HG02763 (cell line): Measurements from ENCODE around the gene VAPB.

ENCODE experiments used
- ATAC-seq: cut with Tn5 transposase; IDR thresholded peaks from one replicate; pipeline ENCODE4 v1.9.1; 2021; ENCODE audit warnings: mild to moderate bottlenecking, moderate library complexity; ENCODE audit not compliant: unreplicated experiment

VAPB gene

DNA sequence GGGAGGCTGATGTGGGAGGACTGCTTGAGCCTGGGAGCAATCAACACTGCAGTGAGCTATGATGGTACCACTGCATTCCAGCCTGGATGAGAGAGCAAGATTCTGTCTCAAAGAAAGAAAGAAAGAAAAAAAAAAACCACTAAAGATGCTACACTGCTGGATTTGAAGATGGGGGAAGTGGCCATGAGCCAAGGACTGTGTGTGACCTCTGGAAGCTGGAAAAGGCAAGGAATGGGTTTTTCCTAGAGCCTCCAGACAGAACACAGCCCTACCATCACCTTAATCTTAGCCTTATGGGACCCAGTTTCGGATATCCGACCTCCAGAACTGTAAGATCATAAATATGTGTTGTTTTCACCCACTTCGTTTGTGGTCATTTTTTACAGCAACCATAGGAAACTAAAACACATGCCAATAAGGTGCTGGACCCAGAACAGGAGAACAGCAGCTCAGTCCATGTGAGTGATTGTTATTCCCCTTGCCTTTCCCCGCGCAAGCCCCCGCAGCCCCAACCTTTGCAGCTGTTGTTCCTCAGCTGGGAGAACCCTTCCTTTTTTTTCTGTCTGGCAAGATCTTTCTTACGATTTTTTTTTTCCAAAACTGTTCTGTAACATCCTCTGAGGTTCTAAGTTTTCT lies 11.1 kb upstream of the VAPB start:
- no peak for ATAC-seq

DNA sequence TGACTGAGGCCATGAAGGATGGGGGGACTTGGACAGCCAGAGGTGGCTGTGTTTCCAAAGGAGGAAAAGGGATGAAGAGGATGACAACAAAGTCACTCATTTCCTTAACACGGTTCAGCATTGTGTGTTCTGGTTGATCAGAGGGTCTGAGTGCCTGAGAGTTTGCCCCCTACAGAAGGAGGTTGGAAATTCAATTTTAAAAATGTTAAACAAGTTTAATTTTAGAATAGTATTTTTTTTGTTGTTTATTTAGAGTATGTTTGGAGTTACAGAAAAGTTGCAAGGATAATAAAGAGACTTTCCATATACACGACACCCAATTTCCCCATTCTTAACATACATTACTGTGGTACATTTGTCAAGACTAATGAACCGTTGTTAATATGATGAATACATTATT lies 10.3 kb upstream of the VAPB start:
- no peak for ATAC-seq

DNA sequence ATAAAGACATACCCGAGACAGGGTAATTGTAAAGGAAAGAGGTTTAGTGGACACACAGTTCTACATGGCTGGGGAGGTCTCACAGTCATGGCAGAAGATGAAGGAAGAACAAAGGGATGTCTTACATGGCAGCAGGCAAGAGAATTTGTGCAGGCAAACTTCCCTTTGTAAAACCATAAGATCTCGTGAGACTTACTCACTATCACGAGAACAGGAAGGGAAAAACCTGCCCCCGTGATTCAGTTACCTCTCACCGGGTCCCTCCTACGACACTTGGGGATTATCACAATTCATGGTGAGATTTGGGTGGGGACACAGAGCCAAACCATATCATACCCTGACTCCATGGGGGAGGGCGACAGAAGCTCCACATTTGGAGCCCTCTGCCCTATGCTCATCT lies 7.4 kb upstream of the VAPB start:
- no peak for ATAC-seq

DNA sequence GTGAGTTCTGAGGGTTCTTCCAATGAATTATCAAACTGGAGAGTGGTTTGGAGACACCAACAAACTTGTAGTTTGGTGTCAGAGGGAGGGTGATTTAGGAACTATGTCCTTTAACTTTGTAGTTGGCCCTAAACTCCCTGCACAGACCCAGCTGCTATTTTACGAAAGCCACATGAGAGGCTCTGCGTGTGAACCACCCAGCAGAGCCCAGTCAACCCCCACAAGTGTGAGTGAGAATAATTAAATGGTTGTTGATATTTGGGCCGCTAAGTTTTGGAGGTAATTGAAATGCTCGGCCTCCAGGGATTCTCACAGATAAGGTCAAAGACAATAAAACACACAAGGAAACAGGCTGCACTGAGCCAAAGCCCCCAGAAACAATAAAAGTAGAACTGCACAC lies 6.9 kb upstream of the VAPB start:
- ATAC-seq, result no peak

DNA sequence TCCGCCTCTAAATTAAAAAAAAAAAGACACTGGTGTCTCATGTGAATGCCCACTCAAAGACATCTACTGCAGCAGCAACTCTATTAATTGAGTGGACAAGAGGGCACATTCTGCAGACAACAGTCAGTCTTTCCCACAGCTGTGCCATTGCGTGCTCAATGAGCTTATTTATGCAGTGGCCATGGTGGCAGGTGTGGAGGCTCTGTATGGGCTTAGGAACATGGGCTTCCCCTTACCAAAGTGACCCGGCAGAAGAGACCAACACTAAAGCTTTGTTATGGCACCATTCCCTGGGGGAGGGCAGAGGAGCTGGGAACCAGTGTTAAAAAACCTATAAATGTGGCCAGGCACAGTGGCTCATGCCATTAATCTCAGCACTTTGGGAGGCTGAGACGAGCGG lies 4.2 kb upstream of the VAPB start:
- ATAC-seq, result no peak

DNA sequence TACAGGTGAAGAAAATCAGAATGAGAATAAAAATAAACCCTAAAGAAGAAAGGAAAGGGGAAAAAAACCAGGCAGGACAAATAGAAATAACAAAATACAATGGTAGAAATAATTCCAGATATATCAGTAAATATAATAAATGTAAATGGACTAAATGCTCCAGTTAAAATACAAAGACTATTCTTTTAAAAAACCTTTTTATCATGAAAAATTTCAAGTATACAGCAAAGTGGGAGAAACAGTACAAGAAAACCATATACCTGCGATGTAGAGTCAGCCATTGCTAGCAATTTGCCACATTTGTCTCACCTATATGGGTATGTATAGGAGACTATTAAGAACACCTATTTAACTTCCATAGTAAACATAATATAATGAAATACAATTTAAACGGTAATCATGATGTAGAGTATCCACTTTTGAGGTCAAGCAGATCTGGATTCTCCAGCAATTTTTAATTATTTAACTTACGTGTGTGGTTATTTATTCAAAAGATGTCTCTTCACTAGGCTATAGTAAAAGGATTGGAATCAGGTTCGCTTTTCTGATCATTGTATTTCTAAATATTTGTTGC lies 914 bp upstream of the VAPB start:
- no peak for ATAC-seq

DNA sequence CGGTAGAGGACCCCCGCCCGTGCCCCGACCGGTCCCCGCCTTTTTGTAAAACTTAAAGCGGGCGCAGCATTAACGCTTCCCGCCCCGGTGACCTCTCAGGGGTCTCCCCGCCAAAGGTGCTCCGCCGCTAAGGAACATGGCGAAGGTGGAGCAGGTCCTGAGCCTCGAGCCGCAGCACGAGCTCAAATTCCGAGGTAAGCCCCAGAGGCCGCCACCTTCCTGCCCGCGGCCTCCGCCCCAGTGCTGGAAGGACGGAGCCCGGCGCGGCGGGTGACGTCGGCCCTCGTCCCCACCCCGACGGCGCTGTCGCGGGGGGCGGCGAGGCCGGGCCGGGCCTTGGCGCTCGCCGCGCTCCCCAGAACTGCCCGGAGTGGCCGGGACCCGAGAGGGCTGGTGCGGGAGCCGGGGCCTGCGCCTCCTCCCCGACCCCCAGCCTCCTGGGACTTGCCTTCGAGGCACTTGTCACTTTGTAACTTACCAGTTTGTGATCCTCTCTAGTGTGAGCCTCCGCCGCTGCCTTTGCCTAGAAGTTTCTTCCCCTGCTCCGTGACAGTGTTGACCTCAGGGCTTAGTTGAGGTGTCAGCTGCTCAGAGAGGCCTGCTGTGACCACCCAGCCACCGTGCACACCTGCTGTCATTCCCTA lies 417 bp downstream of the VAPB start:
- peak; percentile 20 for ATAC-seq

DNA sequence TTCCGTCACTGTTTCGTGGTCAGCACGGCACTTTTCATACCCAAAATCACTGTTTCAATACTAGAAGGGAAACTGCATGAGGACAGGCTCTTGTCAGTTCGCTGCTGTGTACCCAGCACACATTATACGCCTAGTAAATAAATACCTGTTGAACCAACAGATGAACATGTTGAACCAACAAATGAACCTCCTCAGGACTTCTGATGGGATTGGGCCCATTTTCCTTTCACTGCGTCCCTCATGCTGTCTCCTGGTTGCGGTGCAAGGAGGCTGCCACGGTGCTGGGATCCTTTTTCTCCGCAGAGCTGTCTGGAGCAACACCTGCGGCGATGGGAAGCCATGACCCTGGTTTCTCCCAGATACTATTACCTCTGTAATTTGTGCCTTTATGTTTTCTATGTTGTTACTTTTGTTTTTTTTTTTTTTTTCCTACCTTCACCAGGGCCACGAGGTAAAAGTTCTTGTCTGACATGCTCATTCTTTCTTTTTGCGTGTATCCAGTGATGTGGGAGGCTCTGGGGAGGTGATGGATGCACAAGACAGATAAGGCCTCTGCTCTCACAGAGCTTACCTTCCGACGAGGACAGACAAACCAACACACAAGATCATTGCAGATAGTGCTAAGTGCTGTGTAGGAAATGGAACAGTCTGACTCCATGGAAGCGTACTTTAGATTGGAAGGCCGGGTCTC lies 1.1 kb downstream of the VAPB start:
- ATAC-seq, result no peak

DNA sequence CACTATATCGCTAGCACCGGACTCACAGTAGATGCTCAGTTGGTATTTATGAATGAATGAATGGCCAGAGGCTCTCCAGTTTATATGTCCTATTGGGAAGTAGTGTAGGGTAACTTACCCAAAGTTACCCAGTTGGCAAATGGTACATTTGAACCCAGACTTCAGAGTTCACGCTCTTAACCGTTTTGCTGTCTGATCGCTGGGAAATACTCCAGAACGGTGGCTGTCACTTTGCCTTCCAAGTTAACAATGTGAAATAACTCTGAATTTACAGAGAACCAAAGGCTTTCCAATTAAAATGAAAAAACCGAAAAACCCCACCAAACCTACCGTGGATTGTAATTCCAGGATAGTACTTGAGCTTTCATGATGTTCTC lies 1.6 kb downstream of the VAPB start:
- no peak for ATAC-seq

DNA sequence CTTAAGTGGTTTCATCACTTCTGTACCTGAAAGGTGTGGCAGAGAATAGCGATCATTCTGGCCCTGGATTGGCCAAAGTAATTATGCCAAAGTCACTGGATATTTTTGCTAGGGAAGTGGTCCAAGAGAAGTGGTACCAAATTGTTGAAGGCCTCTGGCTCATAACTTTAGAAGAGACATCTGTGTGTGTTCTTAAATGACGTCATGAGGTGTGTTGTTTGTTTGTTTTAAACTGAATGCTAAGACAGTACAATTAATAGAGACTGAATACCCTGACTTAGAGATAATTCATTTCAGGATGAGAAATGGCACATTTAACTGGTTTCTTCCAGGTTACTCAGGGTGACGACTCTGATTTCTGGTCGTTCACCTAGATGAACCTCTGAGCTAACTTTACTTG lies 3.3 kb downstream of the VAPB start:
- ATAC-seq, result no peak

DNA sequence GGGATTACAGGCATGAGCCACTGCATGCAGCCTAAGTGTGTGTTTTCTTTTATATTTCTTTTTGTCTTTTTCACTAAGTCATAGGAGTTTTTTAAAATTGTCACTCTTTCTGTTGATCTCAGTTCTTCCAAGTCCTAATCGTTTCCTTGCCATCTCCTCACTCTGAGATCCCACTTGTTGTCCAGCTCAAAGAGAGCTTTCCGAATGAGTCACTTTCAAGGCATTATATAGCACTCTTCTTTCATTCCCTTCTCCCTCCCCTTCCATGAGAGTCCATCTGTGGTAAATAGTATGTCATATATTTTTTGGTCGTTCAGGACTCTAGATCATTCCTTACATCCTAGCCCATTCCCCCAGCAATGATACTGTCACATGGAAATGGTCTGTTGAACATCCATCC lies 4.3 kb downstream of the VAPB start:
- ATAC-seq, result no peak

DNA sequence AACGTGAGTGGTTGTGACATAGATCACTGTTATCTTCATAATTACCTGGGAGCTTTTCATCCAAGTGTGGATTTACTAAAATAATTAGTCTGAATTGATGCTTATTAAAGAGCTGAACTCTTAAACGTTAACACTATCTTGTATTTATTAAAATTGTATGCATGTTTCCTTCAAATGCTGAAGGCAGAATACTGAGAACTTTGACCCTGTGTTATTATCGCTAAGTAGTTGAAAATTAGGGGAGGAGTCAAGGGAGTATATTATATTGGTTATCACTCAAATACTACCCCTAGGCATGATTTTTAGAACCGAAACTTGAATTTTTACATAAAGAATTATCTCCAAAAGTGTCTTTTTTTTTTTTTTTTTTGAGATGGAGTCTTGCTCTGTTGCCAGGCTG lies 5.8 kb downstream of the VAPB start:
- ATAC-seq, result no peak

DNA sequence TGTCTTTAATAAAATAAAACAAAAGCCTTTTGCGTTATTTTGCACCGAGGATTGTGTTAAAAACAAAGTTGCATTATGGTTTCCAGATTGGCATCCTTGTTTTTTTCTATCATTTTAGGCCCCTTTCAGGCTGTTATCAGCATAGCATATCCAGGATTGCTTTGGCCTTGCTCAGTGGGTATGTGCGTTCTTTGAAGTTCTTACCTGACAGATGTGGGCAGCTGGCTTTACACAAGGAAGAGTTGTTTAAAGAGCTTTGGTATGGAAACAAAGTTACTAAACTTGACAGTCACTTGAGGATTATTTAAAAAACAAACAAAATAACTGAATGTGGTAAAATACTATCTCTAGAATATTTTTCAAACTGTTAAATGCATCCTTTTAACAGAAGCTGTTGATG lies 6.6 kb downstream of the VAPB start:
- ATAC-seq, result no peak

DNA sequence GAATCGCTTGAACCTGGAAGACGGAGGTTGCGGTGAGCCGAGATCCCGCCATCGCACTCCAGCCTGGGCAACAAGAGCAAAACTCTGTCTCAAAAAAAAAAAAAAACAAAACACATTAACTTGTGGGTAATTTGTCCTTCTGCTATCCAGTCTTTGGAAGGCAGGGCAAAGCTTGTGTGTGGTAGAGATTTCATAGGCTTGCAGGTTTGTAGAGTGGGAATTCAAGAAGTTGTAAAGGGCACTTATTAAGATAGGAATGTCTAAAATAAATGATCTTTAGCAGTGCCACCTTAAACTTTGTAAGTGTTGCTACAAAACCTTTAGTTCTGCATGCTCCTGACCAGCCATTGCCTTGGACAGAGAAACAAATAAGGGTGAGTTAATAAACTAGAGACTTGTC lies 8.4 kb downstream of the VAPB start:
- no peak for ATAC-seq

DNA sequence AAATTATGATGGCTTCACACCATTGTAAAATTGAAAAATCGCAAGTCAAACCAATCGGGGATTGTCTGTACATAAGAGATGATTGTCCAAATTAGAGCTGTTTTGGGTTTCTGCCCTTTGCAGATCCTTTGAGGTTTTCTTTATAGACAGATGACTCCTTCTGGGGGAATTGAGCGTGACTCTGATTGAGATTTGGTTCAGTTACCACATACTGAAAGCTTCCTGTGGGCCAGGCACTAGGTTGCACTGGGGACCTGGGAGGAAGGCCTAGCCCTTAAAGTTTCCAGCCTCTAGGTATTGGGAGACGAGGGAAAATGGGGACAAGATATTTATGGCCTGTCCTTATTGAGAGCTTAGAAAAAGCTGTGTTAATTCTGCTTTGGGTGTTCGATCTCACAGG lies 9.2 kb downstream of the VAPB start:
- no peak for ATAC-seq

DNA sequence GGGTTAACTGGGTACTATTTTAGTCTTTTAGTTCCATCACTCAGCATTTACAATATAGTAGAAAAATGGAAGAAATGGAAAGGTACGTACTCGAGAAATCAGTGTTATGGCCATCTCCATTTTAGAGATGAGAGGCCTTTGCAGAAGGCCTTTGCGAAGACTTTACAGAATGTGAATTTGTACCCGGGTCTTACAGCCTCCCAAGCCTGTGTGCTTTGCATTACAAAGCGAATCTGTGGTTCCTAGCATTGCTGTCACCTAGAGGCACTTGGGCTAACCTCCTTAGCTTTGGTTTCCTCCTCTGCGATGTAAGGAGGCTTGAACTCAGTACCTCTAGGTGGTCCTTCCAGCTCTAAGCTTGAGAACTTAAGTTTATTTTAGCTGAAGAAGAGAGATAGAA lies 10.9 kb downstream of the VAPB start:
- no peak for ATAC-seq

DNA sequence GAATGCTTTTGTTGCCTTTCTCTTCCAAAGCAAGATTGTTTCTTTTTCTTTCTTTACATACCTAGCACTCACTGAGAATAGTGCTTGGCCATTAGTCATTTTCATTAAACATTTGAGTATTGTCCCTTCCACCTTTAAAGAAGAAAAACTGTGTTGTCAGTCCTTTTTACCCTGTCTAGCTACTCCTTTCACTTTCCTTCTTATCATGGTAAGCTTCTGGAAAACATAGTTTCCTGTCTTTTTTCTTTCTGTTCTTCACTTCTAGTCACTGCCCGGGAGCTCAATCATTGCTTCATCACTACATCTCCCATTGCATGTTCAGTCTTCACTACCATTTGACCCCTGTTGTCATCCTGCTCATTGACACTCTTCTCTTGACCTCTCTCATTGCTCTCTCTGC lies 12.1 kb downstream of the VAPB start:
- no peak for ATAC-seq

DNA sequence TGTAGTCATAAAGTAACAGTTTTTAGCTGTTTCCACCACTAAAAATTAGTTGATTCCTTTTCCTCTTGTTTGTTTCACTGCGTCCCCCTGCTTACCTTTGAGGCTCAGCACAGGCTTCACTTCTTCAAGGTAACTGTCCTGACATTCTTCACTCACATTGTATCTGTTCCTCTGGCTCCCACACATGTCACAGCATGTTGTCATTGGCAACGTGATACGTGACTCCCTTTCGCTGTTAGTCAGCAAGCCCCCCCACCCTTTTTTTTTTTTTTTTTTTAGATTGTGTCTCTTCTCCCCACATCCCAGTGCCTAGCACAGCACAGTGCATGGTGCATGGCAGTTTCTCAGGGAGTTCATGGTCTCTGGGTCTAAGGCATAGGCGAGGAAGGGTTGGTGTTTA lies 13.3 kb downstream of the VAPB start:
- ATAC-seq, result no peak

DNA sequence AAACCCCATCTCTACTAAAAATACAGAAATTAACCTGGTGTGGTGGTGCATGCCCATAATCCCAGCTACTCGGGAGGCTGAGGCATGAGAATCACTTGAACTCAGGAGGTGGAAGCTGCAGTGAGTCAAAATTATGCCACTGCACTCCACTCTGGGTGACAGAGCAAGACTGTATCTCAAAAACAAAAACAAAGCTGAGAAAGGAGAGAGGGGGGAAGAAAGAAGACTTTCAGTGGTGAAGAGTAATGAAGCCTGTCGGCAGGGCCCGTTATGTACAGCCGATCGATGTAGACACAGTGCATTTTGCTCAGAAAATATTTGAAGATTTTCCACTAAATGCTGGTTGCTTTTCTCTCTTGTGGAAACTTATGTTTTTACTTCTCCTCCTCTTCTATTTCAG lies 13.8 kb downstream of the VAPB start:
- no peak for ATAC-seq

DNA sequence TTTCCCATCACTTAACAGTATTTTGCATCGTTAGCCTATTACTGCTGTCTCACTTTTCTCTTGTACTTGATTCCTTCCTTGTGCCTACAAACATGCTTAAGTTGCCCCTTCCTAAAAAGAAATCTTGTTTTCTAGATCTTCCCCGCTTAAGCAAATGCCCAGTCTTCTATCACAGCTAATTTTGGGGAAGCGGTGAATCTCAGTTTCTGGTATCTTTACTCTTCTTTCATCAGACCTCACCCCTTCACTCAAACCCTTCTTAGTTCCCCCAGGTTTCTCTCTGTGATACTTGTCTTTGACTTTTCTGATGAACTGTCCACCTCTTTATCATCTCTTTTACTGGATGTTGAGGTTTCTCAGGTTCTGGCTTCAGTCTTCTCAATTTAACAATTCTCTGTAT lies 14.2 kb downstream of the VAPB start:
- no peak for ATAC-seq

DNA sequence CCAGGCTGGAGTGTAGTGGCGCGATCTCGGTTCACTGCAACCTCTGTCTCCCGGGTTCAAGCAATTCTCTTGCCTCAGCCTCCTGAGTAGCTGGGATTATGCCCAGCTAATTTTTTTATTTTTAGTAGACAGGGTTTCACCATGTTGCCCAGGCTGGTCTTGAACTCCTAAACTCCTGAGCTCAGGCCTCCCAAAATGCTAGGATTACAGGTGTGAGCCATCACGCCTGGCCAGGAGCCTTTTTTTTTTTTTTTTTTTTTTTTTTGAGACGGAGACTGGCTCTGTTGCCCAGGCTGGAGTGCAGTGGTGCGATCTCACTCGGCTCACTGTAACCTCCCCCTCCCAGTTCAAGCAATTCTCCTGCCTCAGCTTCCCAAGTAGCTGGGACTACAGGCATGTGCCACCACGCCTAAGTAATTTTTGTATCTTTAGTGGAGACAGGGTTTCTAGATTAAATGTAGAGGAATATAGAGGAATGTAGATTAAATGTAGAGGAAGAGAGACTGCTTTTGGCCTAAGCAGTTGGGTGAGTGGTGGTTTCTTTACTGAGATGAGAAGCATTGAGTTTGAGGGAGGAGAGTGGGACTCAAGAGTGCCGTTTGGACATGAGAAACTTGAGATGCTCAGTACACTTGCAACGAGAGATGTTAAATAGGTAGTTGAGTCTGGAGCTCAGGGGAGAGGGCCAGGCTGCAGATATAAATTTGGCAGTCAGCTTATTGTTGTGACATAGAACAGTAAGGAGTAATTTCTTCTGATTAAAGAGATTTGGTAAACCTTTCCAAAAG lies 16.7 kb downstream of the VAPB start:
- ATAC-seq, result no peak
